ENCODE measurements around the gene CNTN1. TPM values are rescaled to one million over a fixed set of nuclear protein-coding genes. Genes with fewer than 3 reads are reported as not detected.

CNTN1 gene
- total and polyA plus RNA-seq, 2 of the 8 experiments (the other 6 are each of a cell fraction or from before 2014, with no cell fraction given) = 7.2 to 21.8 TPM

DNA sequence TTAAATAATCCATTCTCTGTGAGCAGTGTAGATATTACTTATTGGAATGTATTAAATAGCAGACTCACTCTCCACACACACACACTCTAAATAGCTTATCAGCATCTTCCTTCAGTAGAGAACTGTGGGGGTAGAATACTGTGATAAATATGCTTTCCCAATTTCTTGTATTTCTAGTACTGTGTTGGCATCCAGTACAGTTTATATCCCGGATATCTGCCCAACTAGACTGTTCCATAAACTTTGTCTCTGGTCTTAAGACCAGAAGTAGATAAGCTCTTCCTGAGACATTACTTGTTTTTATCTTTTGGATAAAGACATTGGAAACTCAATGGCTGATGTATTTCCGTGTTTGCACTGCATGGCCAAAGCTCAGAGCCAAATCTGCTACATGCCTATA, 359.7 kb downstream of the CNTN1 start:
- no peak overlapping the region for H2AFZ ChIP-seq (ENCODE audit: low read length)
- no peak overlapping the region for H3K4me2 ChIP-seq (ENCODE audit: insufficient read depth in 1 of 2, low read depth in 2 of 2, low read length in 2 of 2)
- peaks cover 1% of the 10 kb centered on the region; the same call in 1 of the 2 replicates for H3K23me2 ChIP-seq (ENCODE audit: low read depth, low read length)
- H2BK20ac ChIP-seq (ENCODE audit: low read length) = no peak overlapping the region
- DNase-seq (ENCODE audit: low read depth in 1 of 2, low spot score in 2 of 2) (no peak), FAIRE-seq (no peak)
- H2BK120ac ChIP-seq (replicated peaks; ENCODE audit: low read depth, low read length) = no peak overlapping the region
- ChIA-PET CTCF (ENCODE audit: partially characterized antibody) (no interaction called here), POLR2A (ENCODE audit: partially characterized antibody) (interaction anchor here (0.7 kb wide), 1 partner anchor 761 kb away, joined by 3 read pairs; no protein-coding TSS in a partner anchor)
- H3K18ac ChIP-seq (ENCODE audit: extremely low read depth, low read length) = no peak overlapping the region
- no peaks in the 10 kb centered on the region for H3K79me1 ChIP-seq (ENCODE audit: low read depth, low read length)
- H3K9me3 ChIP-seq (ENCODE audit: insufficient read depth in 2 of 2, low read depth in 1 of 2, low read length in 1 of 2) = no peaks in the 10 kb centered on the region
- 88% methylated on average over 2 of the region's 2 CpGs; no CpG with 5 or more reads in 1 of the 2 experiments for WGBS, 2 experiments (ENCODE audit: extremely low coverage in 1 of 2, insufficient coverage in 1 of 2, insufficient read length in 1 of 2, insufficient replicate concordance in 2 of 2, low coverage in 1 of 2, low lambda C conversion rate in 2 of 2, missing lambda C conversion rate in 1 of 2)
- H4K20me1 ChIP-seq (replicated peaks in 1 of 2; ENCODE audit: control insufficient read depth in 1 of 2, insufficient read depth in 2 of 2, low read length in 2 of 2) = no peaks in the 10 kb centered on the region
- no peak overlapping the region for H3K23ac ChIP-seq (ENCODE audit: insufficient read length)
- no peak overlapping the region for H4K8ac ChIP-seq (ENCODE audit: extremely low read depth, insufficient read depth, low read length)
- no peak overlapping the region for H4K91ac ChIP-seq (replicated peaks; ENCODE audit: insufficient read length, low read length)
- H2BK12ac ChIP-seq (ENCODE audit: low read depth, low read length) = no peak overlapping the region
- H3K56ac ChIP-seq (replicated peaks; ENCODE audit: insufficient read length, low read depth, low read length) = no peak overlapping the region
- no peaks in the 10 kb centered on the region for H3K27me3 ChIP-seq (replicated peaks in 1 of 4; ENCODE audit: control insufficient read depth in 3 of 4, extremely low read depth in 1 of 4, insufficient read depth in 3 of 4, low read length in 3 of 4)
- no peaks in the 10 kb centered on the region for H3K4me1 ChIP-seq (replicated peaks in 1 of 4; ENCODE audit: control insufficient read depth in 3 of 4, insufficient read depth in 4 of 4, low read length in 3 of 4)
- H2AK5ac ChIP-seq (ENCODE audit: low read depth, low read length) = no peak overlapping the region
- no peak overlapping the region for H3K4me3 ChIP-seq (ENCODE audit: extremely low read depth in 1 of 4, insufficient read depth in 2 of 4, low read depth in 3 of 4, low read length in 4 of 4)
- H3K9ac ChIP-seq (replicated peaks in 1 of 4; ENCODE audit: extremely low read depth in 1 of 4, low read depth in 3 of 4, low read length in 3 of 4) = no peak overlapping the region
- H2BK15ac ChIP-seq (ENCODE audit: low read length) = no peak overlapping the region
- no peaks in the 10 kb centered on the region for H3K36me3 ChIP-seq (ENCODE audit: control insufficient read depth in 2 of 4, insufficient read depth in 4 of 4, low read length in 3 of 4)
- H3K27ac ChIP-seq (ENCODE audit: low read depth, low read length) = no peak overlapping the region
- no peak overlapping the region for H2BK5ac ChIP-seq (ENCODE audit: low read depth, low read length)
- H3K14ac ChIP-seq (ENCODE audit: insufficient read length) = no peak overlapping the region
- H4K5ac ChIP-seq (ENCODE audit: insufficient read length, low read depth, low read length) = no peak overlapping the region
- no peaks in the 10 kb centered on the region for H3K79me2 ChIP-seq (ENCODE audit: control insufficient read depth in 1 of 2, insufficient read depth in 2 of 2, low read length in 2 of 2)
- no peak overlapping the region for H3K4ac ChIP-seq (replicated peaks; ENCODE audit: insufficient read length, low read depth, low read length)
- TF ChIP-seq TAF7 (optimal IDR thresholded peaks at IDR 0.05; ENCODE audit: borderline replicate concordance, low read depth, low read length) (no peak), KDM4A (IDR thresholded peaks at IDR 0.05; ENCODE audit: low read depth, low read length, severe bottlenecking) (no peak), RNF2 (IDR thresholded peaks at IDR 0.05; ENCODE audit: borderline replicate concordance, low read depth, low read length, missing control alignments, poor library complexity, severe bottlenecking) (no peak), TBP (IDR thresholded peaks at IDR 0.05; ENCODE audit: low read depth, low read length) (no peak), KDM5A (IDR thresholded peaks at IDR 0.05; ENCODE audit: low read length) (no peak), CHD1 (IDR thresholded peaks at IDR 0.05; ENCODE audit: low read depth, low read length) (no peak), HDAC6 (IDR thresholded peaks at IDR 0.05; ENCODE audit: low read depth, low read length) (no peak), FOSL1 (IDR thresholded peaks at IDR 0.05; ENCODE audit: insufficient read depth, low read depth, low read length) (no peak), ATF2 (IDR thresholded peaks at IDR 0.05; ENCODE audit: low read length) (no peak), BRCA1 (IDR thresholded peaks at IDR 0.05; ENCODE audit: low read depth, low read length) (no peak), POLR2AphosphoS5 (IDR thresholded peaks at IDR 0.05; ENCODE audit: low read depth, low read length) (no peak), EGR1 (IDR thresholded peaks at IDR 0.05; ENCODE audit: borderline replicate concordance, low read depth, low read length) (no peak), SIRT6 (IDR thresholded peaks at IDR 0.05; ENCODE audit: low read length) (no peak), ASH2L (IDR thresholded peaks at IDR 0.05; ENCODE audit: low read length) (no peak)

Data from H1 (cell line).